A549 (cell line): ENCODE measurements around the gene HMX1. TPM values are rescaled to one million over a fixed set of nuclear protein-coding genes. Genes with fewer than 3 reads are reported as not detected.

Source experiments
- ATAC-seq, 2 experiments: fragments of 200-7000 bp in 1 of 2; fragments of >200 bp in 1 of 2; cut with Nextera tagmentation in 1 of 2; cut with Tn5 transposase in 1 of 2; 3 replicates each; pipeline versions ENCODE4 v1.8.0 to v1.9.1; 2018 to 2020; ENCODE audit warnings: mild to moderate bottlenecking in 1 of 2, moderate library complexity in 1 of 2
- CTCF ChIA-PET: fragments of 300-600 bp; sonication (Branson Sonifier 250); formaldehyde crosslinking; extraction: SDS; loops from one replicate; lab custom pipeline; 2021; ENCODE audit warnings: antibody characterized with exemption, inconsistent platforms; lab: Yijun Ruan, JAX
- POLR2A ChIA-PET: fragments of 350-600 bp; formaldehyde crosslinking; extraction: SDS; loops from one replicate; lab custom pipeline; 2021; ENCODE audit warnings: antibody characterized with exemption, inconsistent platforms; lab: Yijun Ruan, JAX
- DNase-seq, 2 experiments: peaks; one replicate each; pipeline versions ENCODE4 v3.0.0 to v3.0.0-alpha.2; 2011 to 2016; ENCODE audit warnings: low read depth in 1 of 2, low spot score in 1 of 2
- FAIRE-seq: peaks from 2 replicates; lab custom pipeline; 2011; peaks lifted over from hg19 to GRCh38; lab: Jason Lieb, UNC
- H3K27ac ChIP-seq, 2 experiments: fragments of >200 bp; sonication (Bioruptor Twin); formaldehyde crosslinking; 3 replicates each; pipeline ENCODE4 v1.5.1; 2016 to 2017
- H3K4me1 ChIP-seq: fragments of >200 bp; sonication (Bioruptor Twin); formaldehyde crosslinking; 3 replicates; pipeline ENCODE4 v1.6.1; 2016
- H3K4me2 ChIP-seq: fragments of >200 bp; sonication (Bioruptor Twin); formaldehyde crosslinking; 3 replicates; pipeline ENCODE4 v1.6.1; 2016
- H3K4me3 ChIP-seq: fragments of >200 bp; sonication (Bioruptor Twin); formaldehyde crosslinking; 3 replicates; pipeline ENCODE4 v1.5.1; 2016
- H3K9me3 ChIP-seq: fragments of >200 bp; sonication (Bioruptor Twin); formaldehyde crosslinking; 3 replicates; pipeline ENCODE4 v1.6.1; 2016
- ATOH8 ChIP-seq: fragments of 250-450 bp; sonication (Bioruptor Pico); IDR thresholded peaks from 2 replicates; pipeline ENCODE4 v1.5.0; 2020; ENCODE audit warnings: low read depth, mild to moderate bottlenecking, moderate library complexity
- CBX2 ChIP-seq: fragments of 200-600 bp; sonication (generic); IDR thresholded peaks from 2 replicates; pipeline ENCODE4 v1.6.1; 2016; ENCODE audit warnings: low read depth, mild to moderate bottlenecking, borderline replicate concordance
- CBX8 ChIP-seq: fragments of 200-600 bp; sonication (generic); IDR thresholded peaks from 2 replicates; pipeline ENCODE4 v1.6.1; 2016
- CEBPB ChIP-seq, 2 experiments: fragments of >200 bp in 1 of 2; sonication (Bioruptor Twin) in 1 of 2; formaldehyde crosslinking in 1 of 2; IDR thresholded peaks; 2 replicates each; pipeline ENCODE4 v1.6.1; 2012 to 2016
- CHD2 ChIP-seq: fragments of 150-350 bp; IDR thresholded peaks from 2 replicates; pipeline ENCODE4 v1.6.1; 2014; ENCODE audit warnings: low read length; ENCODE audit not compliant: partially characterized antibody
- CHD4 ChIP-seq: fragments of 200-600 bp; sonication (generic); IDR thresholded peaks from 2 replicates; pipeline ENCODE4 v1.6.1; 2016; ENCODE audit warnings: antibody characterized with exemption, mild to moderate bottlenecking, borderline replicate concordance
- EHMT2 ChIP-seq: fragments of 200-600 bp; sonication (generic); IDR thresholded peaks from 2 replicates; pipeline ENCODE4 v1.6.1; 2016; ENCODE audit warnings: antibody characterized with exemption, low read depth, mild to moderate bottlenecking, moderate library complexity
- ESRRA ChIP-seq: fragments of 150-350 bp; IDR thresholded peaks from 2 replicates; pipeline ENCODE4 v1.6.1; 2014; ENCODE audit warnings: mild to moderate bottlenecking, low read length, borderline replicate concordance
- FOSB ChIP-seq: fragments of 250-450 bp; sonication (Bioruptor Pico); IDR thresholded peaks from 2 replicates; pipeline ENCODE4 v1.5.0; 2020; ENCODE audit warnings: mild to moderate bottlenecking, moderate library complexity
- HEYL ChIP-seq: fragments of 250-450 bp; sonication (Bioruptor Pico); IDR thresholded peaks from 2 replicates; pipeline ENCODE4 v1.8.0; 2021; ENCODE audit warnings: mild to moderate bottlenecking, moderate library complexity
- JUNB ChIP-seq: fragments of >200 bp; sonication (Bioruptor Twin); formaldehyde crosslinking; IDR thresholded peaks from 2 replicates; pipeline ENCODE4 v1.6.1; 2016
- KDM1A ChIP-seq: fragments of 200-600 bp; sonication (generic); IDR thresholded peaks from 2 replicates; pipeline ENCODE4 v1.6.1; 2016; ENCODE audit warnings: low read depth, mild to moderate bottlenecking
- KDM5A ChIP-seq: fragments of 200-600 bp; sonication (generic); IDR thresholded peaks from 2 replicates; pipeline ENCODE4 v1.6.1; 2016; ENCODE audit warnings: antibody characterized with exemption, mild to moderate bottlenecking
- MAFK ChIP-seq: fragments of 450-650 bp; IDR thresholded peaks from 2 replicates; pipeline ENCODE4 v1.6.1; 2014; ENCODE audit not compliant: partially characterized antibody
- PHF8 ChIP-seq: fragments of 200-600 bp; sonication (generic); IDR thresholded peaks from 2 replicates; pipeline ENCODE4 v1.6.1; 2016; ENCODE audit warnings: low read depth, mild to moderate bottlenecking, antibody characterized with exemption, moderate library complexity, borderline replicate concordance
- RAD21 ChIP-seq, 2 experiments: fragments of >200 bp in 1 of 2; sonication (Bioruptor Twin) in 1 of 2; formaldehyde crosslinking in 1 of 2; IDR thresholded peaks in 1 of 2; conservative IDR thresholded peaks in 1 of 2; 2 replicates in 1 of 2; 3 replicates in 1 of 2; pipeline ENCODE4 v1.6.1; 2012 to 2018; ENCODE audit warnings: inconsistent platforms in 1 of 2
- RCOR1 ChIP-seq: fragments of 150-350 bp; IDR thresholded peaks from 2 replicates; pipeline ENCODE4 v1.6.1; 2014; ENCODE audit warnings: antibody characterized with exemption, low read length, low read depth
- REST ChIP-seq: fragments of 200-600 bp; sonication (generic); IDR thresholded peaks from 2 replicates; pipeline ENCODE4 v1.6.1; 2016; ENCODE audit warnings: antibody characterized with exemption, mild to moderate bottlenecking, moderate library complexity
- RFX5 ChIP-seq: fragments of 450-650 bp; IDR thresholded peaks from 2 replicates; pipeline ENCODE4 v1.7.1; 2014; ENCODE audit warnings: antibody characterized with exemption, mild to moderate bottlenecking, moderate library complexity
- SMC3 ChIP-seq: fragments of >200 bp; sonication (Bioruptor Twin); formaldehyde crosslinking; IDR thresholded peaks from 3 replicates; pipeline ENCODE4 v1.6.1; 2018; ENCODE audit warnings: inconsistent platforms
- SREBF2 ChIP-seq: fragments of 450-650 bp; IDR thresholded peaks from 2 replicates; pipeline ENCODE4 v1.6.1; 2014; ENCODE audit warnings: mild to moderate bottlenecking, moderate library complexity
- USF2 ChIP-seq: fragments of 450-650 bp; IDR thresholded peaks from 2 replicates; pipeline ENCODE4 v1.6.1; 2014; ENCODE audit warnings: antibody characterized with exemption
- WGBS: methylation state at CpG from one replicate; pipeline ENCODE4 v1.1.6; 2017; ENCODE audit errors: missing lambda C conversion rate; 5-methylcytosine and 5-hydroxymethylcytosine counted together
- polyA plus RNA-seq, 4 experiments: library from polyadenylated mRNA; depleted of rRNA in 3 of 4; stranded (reverse); fragments of >200 nt; fragmentation: RNase III in 1 of 4; extraction: RNeasy Plus Mini Kit Qiagen cat#74134 plus additional on column Dnase treatment in 1 of 4; gene quantifications; 2 replicates in 3 of 4; 3 replicates in 1 of 4; pipeline ENCODE4 v1.2.3, GENCODE V29; 2011 to 2017

The HMX1 gene
- polyA plus RNA-seq, 2 of the 4 experiments (the other 2 are of a cell fraction): 0.06 TPM; not detected in 1

- FAIRE-seq: no peak
- POLR2A ChIA-PET: no interaction called here
- CTCF ChIA-PET: no interaction called here
Measured at GRCh38 chr4:8892556-8893226, 21.1 kb upstream of the HMX1 start.

GRCh38 chr4:8891646-8892555, 20.3 kb upstream of the HMX1 start:
- CTCF ChIA-PET: interaction anchor here (0.7 kb wide), 1 partner anchor 284 kb away, joined by 4 read pairs; no protein-coding TSS in a partner anchor
- DNase-seq (no peak), FAIRE-seq (no peak), ATAC-seq (no peak)
- Histone ChIP-seq H3K4me1 (no peaks in the 10 kb centered on the region), H3K4me3 (no peak overlapping the region), H3K9me3 (0 out of 3 replicates have a peak, but pooled peaks cover 1% of the 10 kb centered on the region), H3K4me2 (no peak overlapping the region), H3K27ac (no peak overlapping the region)
- POLR2A ChIA-PET: no interaction called here
- WGBS: 59% methylated on average over 32 of the region's 72 CpGs
- TF ChIP-seq SREBF2: no peak
- no peak for TF ChIP-seq CHD4
- no peak for TF ChIP-seq KDM1A
- no peak for TF ChIP-seq RCOR1
- no peak for TF ChIP-seq RFX5
- no peak for TF ChIP-seq ATOH8
- no peak for TF ChIP-seq RAD21 (conservative IDR thresholded peaks at IDR 0.05 in 1 of 2, IDR thresholded peaks at IDR 0.05 in 1 of 2)
- TF ChIP-seq USF2: no peak
- no peak for TF ChIP-seq REST
- no peak for TF ChIP-seq EHMT2
- no peak for TF ChIP-seq SMC3
- TF ChIP-seq KDM5A: no peak

More at GRCh38 chr4:8892556-8893226, 21.1 kb upstream of the HMX1 start:
- WGBS: 23% methylated on average over 4 of the region's 73 CpGs
- Histone ChIP-seq H3K27ac (no peak overlapping the region), H3K4me3 (no peak overlapping the region), H3K9me3 (no peaks in the 10 kb centered on the region), H3K4me2 (no peak overlapping the region), H3K4me1 (no peaks in the 10 kb centered on the region)
- DNase-seq (no peak), ATAC-seq (no peak)
- TF ChIP-seq MAFK: no peak
- no peak for TF ChIP-seq JUNB
- no peak for TF ChIP-seq CHD2

- H3K4me1 ChIP-seq: no peaks in the 10 kb centered on the region
- ATAC-seq (no peak), DNase-seq (no peak), FAIRE-seq (no peak)
- WGBS: 68% methylated on average over 14 of the region's 15 CpGs
- H3K9me3 ChIP-seq: 0 out of 3 replicates have a peak, but pooled peaks cover 2% of the 10 kb centered on the region
- POLR2A ChIA-PET: no interaction called here
- H3K4me3 ChIP-seq: no peak overlapping the region
- H3K27ac ChIP-seq: no peak overlapping the region
- no peak overlapping the region for H3K4me2 ChIP-seq
- no peak for TF ChIP-seq HEYL (CRISPR knock-in tag)
- TF ChIP-seq FOSB (CRISPR knock-in tag): no peak
- no peak for TF ChIP-seq RFX5
- TF ChIP-seq ATOH8: no peak
- no peak for TF ChIP-seq CEBPB (IDR thresholded peaks at IDR 0.05)
- TF ChIP-seq PHF8: no peak
- no peak for TF ChIP-seq RCOR1
- no peak for TF ChIP-seq SMC3
- no peak for TF ChIP-seq ESRRA
- TF ChIP-seq CBX8: no peak
- TF ChIP-seq CBX2: no peak
- CTCF ChIA-PET: interaction anchor here (0.7 kb wide), 1 partner anchor 283 kb away, joined by 4 read pairs; no protein-coding TSS in a partner anchor
Measured at GRCh38 chr4:8891255-8891645, 19.6 kb upstream of the HMX1 start.
